GM12801 (cell line): ENCODE data around the gene ZCCHC4.

Experiments used
- TF ChIP-seq, protein P1 (sequence below): IDR thresholded peaks from one replicate; pipeline ENCODE4 v1.5.1; 2011; ENCODE audit warnings: control low read depth; ENCODE audit not compliant: insufficient read length; ENCODE audit errors: extremely low read depth

The ZCCHC4 gene

DNA sequence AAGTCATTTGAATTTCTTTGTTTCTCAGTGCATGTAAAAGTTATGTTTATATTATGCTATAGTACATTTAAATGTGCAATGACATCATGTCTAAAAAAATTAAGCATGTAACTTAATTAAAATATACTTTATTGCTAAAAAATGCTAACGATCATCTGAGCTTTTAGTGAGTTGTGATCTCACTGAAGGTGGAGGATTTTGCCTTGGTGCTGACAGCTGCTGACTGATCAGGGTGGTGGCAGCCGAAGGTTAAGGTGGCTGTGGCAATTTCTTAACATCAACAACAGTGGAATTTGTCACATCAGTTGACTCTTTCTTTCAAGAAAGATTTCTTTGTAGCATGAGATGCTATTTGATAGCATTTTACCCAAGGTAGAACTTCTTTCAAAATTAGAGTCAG lies 71.1 kb downstream of the ZCCHC4 start:
- TF ChIP-seq, protein P1, sequence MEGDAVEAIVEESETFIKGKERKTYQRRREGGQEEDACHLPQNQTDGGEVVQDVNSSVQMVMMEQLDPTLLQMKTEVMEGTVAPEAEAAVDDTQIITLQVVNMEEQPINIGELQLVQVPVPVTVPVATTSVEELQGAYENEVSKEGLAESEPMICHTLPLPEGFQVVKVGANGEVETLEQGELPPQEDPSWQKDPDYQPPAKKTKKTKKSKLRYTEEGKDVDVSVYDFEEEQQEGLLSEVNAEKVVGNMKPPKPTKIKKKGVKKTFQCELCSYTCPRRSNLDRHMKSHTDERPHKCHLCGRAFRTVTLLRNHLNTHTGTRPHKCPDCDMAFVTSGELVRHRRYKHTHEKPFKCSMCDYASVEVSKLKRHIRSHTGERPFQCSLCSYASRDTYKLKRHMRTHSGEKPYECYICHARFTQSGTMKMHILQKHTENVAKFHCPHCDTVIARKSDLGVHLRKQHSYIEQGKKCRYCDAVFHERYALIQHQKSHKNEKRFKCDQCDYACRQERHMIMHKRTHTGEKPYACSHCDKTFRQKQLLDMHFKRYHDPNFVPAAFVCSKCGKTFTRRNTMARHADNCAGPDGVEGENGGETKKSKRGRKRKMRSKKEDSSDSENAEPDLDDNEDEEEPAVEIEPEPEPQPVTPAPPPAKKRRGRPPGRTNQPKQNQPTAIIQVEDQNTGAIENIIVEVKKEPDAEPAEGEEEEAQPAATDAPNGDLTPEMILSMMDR, result no peak

DNA sequence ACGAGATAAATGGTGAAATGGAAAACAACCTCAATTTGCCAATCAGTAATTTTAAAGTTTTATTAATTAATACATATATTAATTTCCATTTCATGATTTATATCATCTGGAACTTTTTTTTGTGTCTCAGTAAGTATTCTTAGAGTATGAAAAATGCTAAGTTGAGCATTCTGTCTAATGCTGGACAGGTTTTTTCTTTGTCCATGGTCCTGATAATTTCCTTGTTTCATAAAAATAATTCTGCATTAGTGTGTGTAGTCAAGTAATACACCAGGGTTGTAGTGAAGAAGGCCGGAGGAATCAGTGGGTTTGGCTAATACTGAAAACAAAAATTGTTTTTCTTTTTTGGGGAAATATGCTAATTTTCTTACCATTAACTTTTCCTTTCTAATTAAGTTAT lies 74.4 kb downstream of the ZCCHC4 start:
- TF ChIP-seq, protein P1, result no peak

DNA sequence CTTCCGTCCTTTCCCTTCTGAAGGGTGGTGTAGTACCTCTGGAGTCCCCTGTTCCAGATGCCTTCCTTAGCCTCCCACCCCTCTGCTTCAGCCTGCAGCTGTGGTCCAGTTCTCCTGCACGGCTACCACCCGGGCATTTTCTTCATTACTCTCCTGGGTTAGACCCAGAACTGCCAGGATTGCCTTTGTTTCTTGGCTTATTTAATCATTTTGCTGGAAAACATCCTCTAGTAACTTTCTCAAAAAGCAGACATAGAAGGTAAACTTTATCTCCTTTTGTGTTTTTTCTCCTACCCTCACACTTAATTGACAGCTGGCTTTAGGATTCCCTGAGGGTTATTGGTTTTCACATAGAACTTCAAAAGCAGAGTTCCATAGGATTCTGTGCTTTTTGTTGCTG lies 84.7 kb downstream of the ZCCHC4 start:
- TF ChIP-seq, protein P1, result no peak

DNA sequence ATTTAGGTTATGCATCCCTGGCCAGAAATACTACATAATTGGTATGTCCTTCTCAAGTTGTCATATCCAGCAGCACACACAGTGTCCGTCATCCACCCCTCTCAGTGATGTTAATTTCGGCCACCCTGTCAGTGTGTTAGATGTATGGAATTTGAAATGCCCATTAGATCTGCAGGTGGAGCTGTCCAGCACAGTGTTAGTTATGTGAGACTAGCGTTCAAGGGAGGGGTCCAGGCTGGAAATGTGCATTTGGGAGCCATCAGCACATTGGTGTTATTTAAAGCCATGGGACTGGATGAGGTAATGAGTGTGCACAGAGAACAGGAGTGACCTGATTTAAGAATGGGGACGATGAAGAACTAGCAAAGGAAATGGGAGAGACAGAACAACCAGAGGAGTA lies 86.9 kb downstream of the ZCCHC4 start:
- TF ChIP-seq, protein P1, result no peak

DNA sequence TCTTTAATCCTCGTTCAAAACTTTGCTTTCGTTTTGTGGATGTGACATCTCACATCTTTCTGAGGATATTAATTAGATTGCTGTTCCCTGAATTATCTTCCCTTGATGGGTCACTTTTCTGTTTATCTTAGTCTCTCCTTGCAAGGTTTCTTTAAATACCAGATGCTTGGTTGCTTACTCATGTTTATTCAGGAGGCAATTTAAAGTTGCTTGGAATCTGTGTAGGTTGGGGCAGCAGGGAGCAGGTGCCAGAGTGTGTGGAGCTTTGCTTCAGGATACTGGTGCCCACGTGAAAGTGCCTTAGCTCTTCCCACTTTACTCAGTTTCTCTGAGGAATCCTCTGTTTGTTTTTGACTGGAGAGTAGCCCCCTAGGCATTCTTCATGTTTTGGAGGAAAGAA lies 88.5 kb downstream of the ZCCHC4 start:
- TF ChIP-seq, protein P1, result no peak

DNA sequence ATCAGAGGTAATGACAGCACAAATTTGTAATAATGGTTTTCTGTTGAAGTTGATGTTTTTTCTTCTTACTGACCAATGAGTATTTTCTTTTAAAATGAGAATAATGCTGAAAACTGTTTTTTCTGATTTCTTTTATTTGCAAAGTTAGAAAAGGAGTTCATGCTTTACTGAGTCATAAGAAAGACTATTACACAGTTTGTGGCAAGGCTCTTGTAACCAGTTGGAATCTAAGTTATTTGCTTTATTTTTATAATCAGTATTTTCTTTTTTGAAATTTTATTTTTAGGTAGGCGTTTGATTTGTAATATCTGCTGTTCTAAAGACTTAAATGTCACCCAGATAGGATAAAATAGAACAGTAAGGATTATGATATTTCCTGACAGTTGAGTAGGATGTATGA lies 89.9 kb downstream of the ZCCHC4 start:
- TF ChIP-seq, protein P1, result no peak

DNA sequence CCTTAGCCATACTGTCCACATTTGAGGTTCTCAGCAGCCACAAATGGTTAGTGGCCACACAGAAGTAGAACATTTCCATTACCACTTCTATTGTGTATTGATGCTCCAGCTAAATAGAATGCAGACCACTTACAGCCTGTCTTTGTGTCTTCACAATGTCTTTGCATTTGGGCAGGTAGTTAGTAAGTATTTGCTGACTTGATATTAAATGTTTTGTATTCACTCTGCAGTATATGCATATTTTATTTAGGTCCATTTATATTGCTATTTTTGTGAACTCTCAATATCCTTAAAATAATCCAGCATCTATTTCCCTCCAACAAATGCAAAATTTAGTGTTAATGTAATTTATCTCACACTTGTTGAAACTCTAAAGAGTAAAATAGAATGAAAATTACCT lies 91.1 kb downstream of the ZCCHC4 start:
- TF ChIP-seq, protein P1, result no peak

DNA sequence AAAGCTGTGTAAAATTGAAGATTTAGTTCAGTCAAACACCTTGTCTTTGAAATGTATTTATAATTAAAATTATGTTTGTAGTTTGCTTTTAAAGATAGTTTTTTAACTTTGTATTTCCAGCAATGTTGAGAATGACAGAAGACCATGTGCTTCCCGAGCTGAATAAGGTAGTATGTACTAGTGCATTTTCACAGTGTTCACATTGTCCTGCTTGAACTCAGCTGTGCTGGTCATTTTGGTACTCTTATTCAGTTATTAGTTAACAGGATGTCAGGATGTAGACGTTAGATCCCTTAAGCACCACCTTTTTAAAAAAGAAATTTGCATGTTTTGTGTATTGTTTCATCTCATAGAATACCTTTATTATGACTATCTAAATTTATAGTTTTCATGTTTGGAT lies 92.9 kb downstream of the ZCCHC4 start:
- TF ChIP-seq, protein P1, result no peak
